HCT116 (cell line): Measurements from ENCODE around the gene CNTNAP5. TPM values are rescaled to one million over a fixed set of nuclear protein-coding genes. Genes with fewer than 3 reads are reported as not detected.

Source experiments
- ATAC-seq: fragments of 200-7000 bp; cut with Tn5 transposase; 2 replicates; pipeline ENCODE4 v1.9.1; 2020; ENCODE audit warnings: mild to moderate bottlenecking, moderate library complexity
- BruUV-seq: library from RNA; stranded (reverse); fragments of 400-500 nt; replicated peaks from 2 replicates; lab custom pipeline; 2021; lab: Mats Ljungman, UMichigan
- CTCF ChIA-PET: fragments of 300-600 bp; sonication (Branson Sonifier 250); formaldehyde crosslinking; loops from one replicate; lab custom pipeline; 2021; ENCODE audit warnings: antibody characterized with exemption; lab: Charles Lee
- POLR2A ChIA-PET: fragments of 300-600, 350-600 bp; sonication (Branson Sonifier 250); formaldehyde crosslinking; loops from one replicate; lab custom pipeline; 2021; ENCODE audit warnings: antibody characterized with exemption; lab: Charles Lee
- RAD21 ChIA-PET, 2 experiments: fragments of 300-600 bp; sonication (Branson Sonifier 250); formaldehyde crosslinking; loops; one replicate each; lab custom pipeline; 2023; ENCODE audit warnings: low total read pairs in 2 of 2; ENCODE audit not compliant: uncharacterized antibody in 2 of 2, unreplicated experiment in 2 of 2, low non-redundant PET in 1 of 2; lab: Charles Lee
- DNase-seq: peaks from one replicate; pipeline ENCODE4 v3.0.0-alpha.2; 2010; ENCODE audit warnings: low read depth, low spot score
- H2AFZ ChIP-seq: fragments of 200-600 bp; shearing (Covaris generic), sonication (generic); 2 replicates; pipeline ENCODE4 v1.6.1; 2017; ENCODE audit warnings: low read depth, mixed run types, mixed read lengths, antibody characterized with exemption, low read length; ENCODE audit not compliant: poor library complexity, severe bottlenecking
- H3K27ac ChIP-seq: 2 replicates; pipeline ENCODE4 v1.5.1; 2012; ENCODE audit warnings: low read depth, low read length
- H3K27me3 ChIP-seq: fragments of 200-600 bp; sonication (generic); 2 replicates; pipeline ENCODE4 v1.6.1; 2016; ENCODE audit warnings: mixed run types, low read length, mixed read lengths; ENCODE audit not compliant: insufficient read depth
- H3K36me3 ChIP-seq, 2 experiments: fragments of 200-500 bp in 1 of 2; fragments of 200-600 bp in 1 of 2; sonication (Bioruptor generic) in 1 of 2; sonication (generic) in 1 of 2; 2 replicates each; pipeline versions ENCODE4 v1.5.1 to v1.6.1; 2014 to 2016; ENCODE audit warnings: low read length in 2 of 2, inconsistent platforms in 1 of 2, mixed read lengths in 1 of 2, mixed run types in 1 of 2; ENCODE audit not compliant: insufficient read depth in 2 of 2, control insufficient read depth in 1 of 2
- H3K4me1 ChIP-seq, 2 experiments: fragments of 200-600 bp in 1 of 2; sonication (generic) in 1 of 2; 2 replicates each; pipeline versions ENCODE4 v1.5.1 to v1.6.1; 2012 to 2017; ENCODE audit warnings: low read length in 2 of 2, inconsistent platforms in 1 of 2, mild to moderate bottlenecking in 1 of 2, mixed read lengths in 1 of 2, mixed run types in 1 of 2, moderate library complexity in 1 of 2; ENCODE audit not compliant: insufficient read depth in 2 of 2, control insufficient read depth in 1 of 2
- H3K4me2 ChIP-seq: fragments of 200-600 bp; sonication (generic); 2 replicates; pipeline ENCODE4 v1.6.1; 2017; ENCODE audit warnings: mixed run types, low read length, mixed read lengths
- H3K4me3 ChIP-seq, 2 experiments: fragments of 200-600 bp in 1 of 2; sonication (generic) in 1 of 2; replicated peaks in 1 of 2; 2 replicates each; pipeline ENCODE4 v1.5.1; 2011 to 2016; ENCODE audit warnings: low read length in 2 of 2, control low read depth in 1 of 2, low read depth in 1 of 2, mild to moderate bottlenecking in 1 of 2, mixed read lengths in 1 of 2, mixed run types in 1 of 2
- H3K79me2 ChIP-seq: fragments of 200-600 bp; sonication (generic); 2 replicates; pipeline ENCODE4 v1.6.1; 2017; ENCODE audit warnings: mild to moderate bottlenecking, mixed run types, low read length, moderate library complexity, mixed read lengths; ENCODE audit not compliant: insufficient read depth
- H3K9ac ChIP-seq: fragments of 200-600 bp; sonication (generic); 2 replicates; pipeline ENCODE4 v1.6.1; 2016; ENCODE audit warnings: low read length, mixed read lengths
- H3K9me2 ChIP-seq: fragments of 200-600 bp; sonication (generic), shearing (Covaris generic); 2 replicates; pipeline ENCODE4 v1.6.1; 2017; ENCODE audit warnings: mixed run types, mild to moderate bottlenecking, moderate library complexity; ENCODE audit not compliant: insufficient read depth
- H3K9me3 ChIP-seq, 2 experiments: fragments of 200-500 bp in 1 of 2; fragments of 200-600 bp in 1 of 2; sonication (Bioruptor generic) in 1 of 2; sonication (generic) in 1 of 2; 2 replicates each; pipeline ENCODE4 v1.6.1; 2014 to 2017; ENCODE audit warnings: low read length in 2 of 2, mixed read lengths in 2 of 2, inconsistent platforms in 1 of 2, low read depth in 1 of 2, mild to moderate bottlenecking in 1 of 2, mixed run types in 1 of 2, moderate library complexity in 1 of 2; ENCODE audit not compliant: control insufficient read depth in 1 of 2, insufficient read depth in 1 of 2
- H4K20me1 ChIP-seq: fragments of 200-600 bp; sonication (generic), shearing (Covaris generic); 2 replicates; pipeline ENCODE4 v1.6.1; 2017; ENCODE audit warnings: mixed run types, mild to moderate bottlenecking, moderate library complexity; ENCODE audit not compliant: insufficient read depth
- CBX3 ChIP-seq: IDR thresholded peaks from 2 replicates; pipeline ENCODE4 v1.6.1; 2012; ENCODE audit warnings: low read depth
- CEBPB ChIP-seq: IDR thresholded peaks from 2 replicates; pipeline ENCODE4 v1.6.1; 2012; ENCODE audit warnings: low read depth
- ELF1 ChIP-seq: IDR thresholded peaks from 2 replicates; pipeline ENCODE4 v1.6.1; 2012; ENCODE audit warnings: low read depth, borderline replicate concordance
- MAX ChIP-seq: IDR thresholded peaks from 2 replicates; pipeline ENCODE4 v1.6.1; 2012
- POLR2A ChIP-seq: IDR thresholded peaks from 2 replicates; pipeline ENCODE4 v1.7.0; 2011; ENCODE audit warnings: borderline replicate concordance; ENCODE audit not compliant: insufficient read depth, insufficient read length; ENCODE audit errors: extremely low read depth
- RAD21 ChIP-seq: IDR thresholded peaks from 2 replicates; pipeline ENCODE4 v1.6.1; 2012; ENCODE audit warnings: low read depth, mild to moderate bottlenecking
- SIN3A ChIP-seq: IDR thresholded peaks from 2 replicates; pipeline ENCODE4 v1.6.1; 2012; ENCODE audit warnings: low read depth
- SRF ChIP-seq: IDR thresholded peaks from 2 replicates; pipeline ENCODE4 v1.6.1; 2012; ENCODE audit warnings: low read depth
- YY1 ChIP-seq: IDR thresholded peaks from 2 replicates; pipeline ENCODE4 v1.6.1; 2011; ENCODE audit warnings: low read length, low read depth, moderate library complexity, mild to moderate bottlenecking; ENCODE audit not compliant: insufficient replicate concordance; ENCODE audit errors: extremely low read depth
- ZNF274 ChIP-seq: fragments of 200-500 bp; sonication (Bioruptor generic); IDR thresholded peaks from 2 replicates; pipeline ENCODE4 v1.6.1; 2014; ENCODE audit warnings: mild to moderate bottlenecking, low read depth, low read length, inconsistent platforms
- intact Hi-C: fragments of 100-400 bp; cut with micrococcal nuclease; formaldehyde crosslinking; loops from 2 replicates; pipeline ENCODE4 v1.10.0; 2022
- total RNA-seq: library from RNA; stranded (reverse); gene quantifications from one replicate; pipeline ENCODE4 v1.2.1, GENCODE V29; 2021; ENCODE audit not compliant: unreplicated experiment
- TF ChIP-seq, protein P1 (sequence below): IDR thresholded peaks from 2 replicates; pipeline ENCODE4 v1.6.1; 2012; ENCODE audit warnings: low read depth
- TF ChIP-seq, protein P2 (sequence below): IDR thresholded peaks from 2 replicates; pipeline ENCODE4 v1.6.1; 2012
- TF ChIP-seq, protein P3 (sequence below), 3 experiments: fragments of 200-600 bp in 1 of 3; sonication (generic) in 1 of 3; IDR thresholded peaks in 2 of 3; conservative IDR thresholded peaks in 1 of 3; 2 replicates each; pipeline ENCODE4 v1.5.1; 2012 to 2017; ENCODE audit warnings: low read depth in 2 of 3, low read length in 2 of 3, antibody characterized with exemption in 1 of 3, borderline replicate concordance in 1 of 3, control low read depth in 1 of 3, mild to moderate bottlenecking in 1 of 3, mixed read lengths in 1 of 3, mixed run types in 1 of 3, moderate library complexity in 1 of 3; ENCODE audit not compliant: insufficient read depth in 1 of 3

CNTNAP5 gene
- total RNA-seq, 1 experiment from 2014 or later = not detected

GRCh38 chr2:124886216-124886615 lies 861.1 kb downstream of the CNTNAP5 start:
- Histone ChIP-seq H3K9me3 (peaks cover 12 to 19% of the 10 kb centered on the region in 2 experiments; a peak in 3 of 4 replicates), H3K27ac (no peak overlapping the region), H3K4me3 (no peak overlapping the region), H3K9ac (no peak overlapping the region), H2AFZ (no peak overlapping the region), H4K20me1 (no peaks in the 10 kb centered on the region), H3K27me3 (no peaks in the 10 kb centered on the region), H3K4me2 (no peak overlapping the region), H3K9me2 (no peaks in the 10 kb centered on the region), H3K4me1 (no peaks in the 10 kb centered on the region), H3K36me3 (no peaks in the 10 kb centered on the region), H3K79me2 (no peaks in the 10 kb centered on the region)
- no peak for ATAC-seq
- ChIA-PET POLR2A (no interaction called here), RAD21 (no interaction called here), CTCF (no interaction called here)
- DNase-seq = no peak
- TF ChIP-seq, protein P1, sequence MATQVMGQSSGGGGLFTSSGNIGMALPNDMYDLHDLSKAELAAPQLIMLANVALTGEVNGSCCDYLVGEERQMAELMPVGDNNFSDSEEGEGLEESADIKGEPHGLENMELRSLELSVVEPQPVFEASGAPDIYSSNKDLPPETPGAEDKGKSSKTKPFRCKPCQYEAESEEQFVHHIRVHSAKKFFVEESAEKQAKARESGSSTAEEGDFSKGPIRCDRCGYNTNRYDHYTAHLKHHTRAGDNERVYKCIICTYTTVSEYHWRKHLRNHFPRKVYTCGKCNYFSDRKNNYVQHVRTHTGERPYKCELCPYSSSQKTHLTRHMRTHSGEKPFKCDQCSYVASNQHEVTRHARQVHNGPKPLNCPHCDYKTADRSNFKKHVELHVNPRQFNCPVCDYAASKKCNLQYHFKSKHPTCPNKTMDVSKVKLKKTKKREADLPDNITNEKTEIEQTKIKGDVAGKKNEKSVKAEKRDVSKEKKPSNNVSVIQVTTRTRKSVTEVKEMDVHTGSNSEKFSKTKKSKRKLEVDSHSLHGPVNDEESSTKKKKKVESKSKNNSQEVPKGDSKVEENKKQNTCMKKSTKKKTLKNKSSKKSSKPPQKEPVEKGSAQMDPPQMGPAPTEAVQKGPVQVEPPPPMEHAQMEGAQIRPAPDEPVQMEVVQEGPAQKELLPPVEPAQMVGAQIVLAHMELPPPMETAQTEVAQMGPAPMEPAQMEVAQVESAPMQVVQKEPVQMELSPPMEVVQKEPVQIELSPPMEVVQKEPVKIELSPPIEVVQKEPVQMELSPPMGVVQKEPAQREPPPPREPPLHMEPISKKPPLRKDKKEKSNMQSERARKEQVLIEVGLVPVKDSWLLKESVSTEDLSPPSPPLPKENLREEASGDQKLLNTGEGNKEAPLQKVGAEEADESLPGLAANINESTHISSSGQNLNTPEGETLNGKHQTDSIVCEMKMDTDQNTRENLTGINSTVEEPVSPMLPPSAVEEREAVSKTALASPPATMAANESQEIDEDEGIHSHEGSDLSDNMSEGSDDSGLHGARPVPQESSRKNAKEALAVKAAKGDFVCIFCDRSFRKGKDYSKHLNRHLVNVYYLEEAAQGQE = no peak
- TF ChIP-seq, protein P2, sequence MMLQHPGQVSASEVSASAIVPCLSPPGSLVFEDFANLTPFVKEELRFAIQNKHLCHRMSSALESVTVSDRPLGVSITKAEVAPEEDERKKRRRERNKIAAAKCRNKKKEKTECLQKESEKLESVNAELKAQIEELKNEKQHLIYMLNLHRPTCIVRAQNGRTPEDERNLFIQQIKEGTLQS = no peak
- no peak for TF ChIP-seq POLR2A
- no peak for TF ChIP-seq ELF1
- TF ChIP-seq RAD21 = no peak
- no peak for TF ChIP-seq SIN3A
- TF ChIP-seq, protein P3, sequence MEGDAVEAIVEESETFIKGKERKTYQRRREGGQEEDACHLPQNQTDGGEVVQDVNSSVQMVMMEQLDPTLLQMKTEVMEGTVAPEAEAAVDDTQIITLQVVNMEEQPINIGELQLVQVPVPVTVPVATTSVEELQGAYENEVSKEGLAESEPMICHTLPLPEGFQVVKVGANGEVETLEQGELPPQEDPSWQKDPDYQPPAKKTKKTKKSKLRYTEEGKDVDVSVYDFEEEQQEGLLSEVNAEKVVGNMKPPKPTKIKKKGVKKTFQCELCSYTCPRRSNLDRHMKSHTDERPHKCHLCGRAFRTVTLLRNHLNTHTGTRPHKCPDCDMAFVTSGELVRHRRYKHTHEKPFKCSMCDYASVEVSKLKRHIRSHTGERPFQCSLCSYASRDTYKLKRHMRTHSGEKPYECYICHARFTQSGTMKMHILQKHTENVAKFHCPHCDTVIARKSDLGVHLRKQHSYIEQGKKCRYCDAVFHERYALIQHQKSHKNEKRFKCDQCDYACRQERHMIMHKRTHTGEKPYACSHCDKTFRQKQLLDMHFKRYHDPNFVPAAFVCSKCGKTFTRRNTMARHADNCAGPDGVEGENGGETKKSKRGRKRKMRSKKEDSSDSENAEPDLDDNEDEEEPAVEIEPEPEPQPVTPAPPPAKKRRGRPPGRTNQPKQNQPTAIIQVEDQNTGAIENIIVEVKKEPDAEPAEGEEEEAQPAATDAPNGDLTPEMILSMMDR (IDR thresholded peaks at IDR 0.05 in 2 of 3, conservative IDR thresholded peaks at IDR 0.05 in 1 of 3; ENCODE audit: borderline replicate concordance in 1 of 3, insufficient read depth in 1 of 3, low read depth in 2 of 3, low read length in 2 of 3) = no peak
- no peak for TF ChIP-seq CBX3
- no peak for TF ChIP-seq ZNF274
- no peak for TF ChIP-seq CEBPB
- TF ChIP-seq MAX = no peak
- no peak for TF ChIP-seq SRF
- no peak for TF ChIP-seq YY1
- no TSS peak for BruUV-seq
- intact Hi-C loops = no loop called here
